ENCODE results near the gene TAF3.

DNA sequence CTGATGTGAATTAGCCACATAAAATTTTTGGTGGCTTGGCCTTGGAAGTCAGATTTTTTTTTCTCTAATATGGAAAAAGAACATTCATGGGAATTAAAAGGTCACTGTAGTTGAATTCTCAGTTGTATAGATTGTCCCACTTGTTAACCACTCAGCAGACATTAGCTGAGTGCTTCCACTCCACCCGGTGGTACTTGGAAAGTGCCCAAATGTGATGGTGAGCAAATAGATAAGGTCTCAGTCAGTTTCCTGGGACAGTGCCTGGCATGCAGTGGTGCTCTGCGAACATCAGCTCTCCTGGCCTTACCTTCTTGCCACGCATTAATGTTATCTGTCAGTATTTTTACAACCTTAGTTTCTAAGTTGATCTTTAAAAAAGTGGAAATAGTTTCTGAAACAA, 28.9 kb upstream of the TAF3 start:
- TF ChIP-seq, protein P1, sequence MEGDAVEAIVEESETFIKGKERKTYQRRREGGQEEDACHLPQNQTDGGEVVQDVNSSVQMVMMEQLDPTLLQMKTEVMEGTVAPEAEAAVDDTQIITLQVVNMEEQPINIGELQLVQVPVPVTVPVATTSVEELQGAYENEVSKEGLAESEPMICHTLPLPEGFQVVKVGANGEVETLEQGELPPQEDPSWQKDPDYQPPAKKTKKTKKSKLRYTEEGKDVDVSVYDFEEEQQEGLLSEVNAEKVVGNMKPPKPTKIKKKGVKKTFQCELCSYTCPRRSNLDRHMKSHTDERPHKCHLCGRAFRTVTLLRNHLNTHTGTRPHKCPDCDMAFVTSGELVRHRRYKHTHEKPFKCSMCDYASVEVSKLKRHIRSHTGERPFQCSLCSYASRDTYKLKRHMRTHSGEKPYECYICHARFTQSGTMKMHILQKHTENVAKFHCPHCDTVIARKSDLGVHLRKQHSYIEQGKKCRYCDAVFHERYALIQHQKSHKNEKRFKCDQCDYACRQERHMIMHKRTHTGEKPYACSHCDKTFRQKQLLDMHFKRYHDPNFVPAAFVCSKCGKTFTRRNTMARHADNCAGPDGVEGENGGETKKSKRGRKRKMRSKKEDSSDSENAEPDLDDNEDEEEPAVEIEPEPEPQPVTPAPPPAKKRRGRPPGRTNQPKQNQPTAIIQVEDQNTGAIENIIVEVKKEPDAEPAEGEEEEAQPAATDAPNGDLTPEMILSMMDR (IDR thresholded peaks at IDR 0.05) = no peak
- no peak for TF ChIP-seq POLR2A (IDR thresholded peaks at IDR 0.05)

Data from uterus (tissue), 2 donors.